Fibroblast of lung (primary cell): ENCODE data around the gene TAS1R1. TPM values are rescaled to one million over a fixed set of nuclear protein-coding genes. Genes with fewer than 3 reads are reported as not detected.

Experiments
- DNase-seq, 2 donors: peaks; one replicate each; pipeline versions ENCODE4 v3.0.0 to v3.0.0-alpha.2; 2010; ENCODE audit warnings: low read depth in 2 of 2
- H2AFZ ChIP-seq: 2 replicates; pipeline ENCODE4 v1.5.1; 2012; ENCODE audit warnings: low read length, control low read depth, inconsistent platforms
- H3K27ac ChIP-seq: 2 replicates; pipeline ENCODE4 v1.5.1; 2011; ENCODE audit warnings: low read length, control low read depth; ENCODE audit not compliant: insufficient read depth
- H3K27me3 ChIP-seq: 2 replicates; pipeline ENCODE4 v1.5.1; 2011; ENCODE audit warnings: mild to moderate bottlenecking, low read length; ENCODE audit not compliant: control insufficient read depth, insufficient read depth
- H3K36me3 ChIP-seq: 2 replicates; pipeline ENCODE4 v1.5.1; 2011; ENCODE audit warnings: low read length; ENCODE audit not compliant: control insufficient read depth, insufficient read depth
- H3K4me1 ChIP-seq: 2 replicates; pipeline ENCODE4 v1.5.1; 2011; ENCODE audit warnings: low read length; ENCODE audit not compliant: control insufficient read depth, insufficient read depth; ENCODE audit errors: extremely low read depth
- H3K4me2 ChIP-seq: 2 replicates; pipeline ENCODE4 v1.5.1; 2011; ENCODE audit warnings: low read length, control low read depth; ENCODE audit not compliant: insufficient read depth; ENCODE audit errors: extremely low read depth
- H3K4me3 ChIP-seq, 4 experiments: fragments of 200-600 bp in 1 of 4; sonication (generic) in 1 of 4; replicated peaks in 1 of 4; 2 replicates each; pipeline ENCODE4 v1.5.1; 2011 to 2016; ENCODE audit warnings: low read length in 4 of 4, low read depth in 3 of 4, mild to moderate bottlenecking in 3 of 4, control low read depth in 2 of 4, inconsistent platforms in 1 of 4, mixed read lengths in 1 of 4; ENCODE audit not compliant: insufficient read depth in 1 of 4; ENCODE audit errors: control extremely low read depth in 1 of 4
- H3K79me2 ChIP-seq: 2 replicates; pipeline ENCODE4 v1.5.1; 2012; ENCODE audit warnings: mild to moderate bottlenecking, low read length, inconsistent platforms; ENCODE audit not compliant: control insufficient read depth, insufficient read depth
- H3K9ac ChIP-seq: 2 replicates; pipeline ENCODE4 v1.5.1; 2011; ENCODE audit warnings: mild to moderate bottlenecking, low read length, control low read depth; ENCODE audit not compliant: insufficient read depth
- H3K9me3 ChIP-seq: 2 replicates; pipeline ENCODE4 v1.5.1; 2012; ENCODE audit warnings: low read depth, low read length; ENCODE audit not compliant: control insufficient read depth, insufficient read depth
- H4K20me1 ChIP-seq: 2 replicates; pipeline ENCODE4 v1.5.1; 2011; ENCODE audit warnings: low read length; ENCODE audit not compliant: control insufficient read depth, insufficient read depth; ENCODE audit errors: extremely low read depth
- CTCF ChIP-seq, 2 donors: IDR thresholded peaks in 1 of 2; conservative IDR thresholded peaks in 1 of 2; 1 replicate in 1 of 2; 2 replicates in 1 of 2; pipeline ENCODE4 v1.5.1; 2011 to 2012; ENCODE audit warnings: low read length in 2 of 2, control low read depth in 1 of 2, inconsistent platforms in 1 of 2, low read depth in 1 of 2, mild to moderate bottlenecking in 1 of 2
- EZH2 ChIP-seq: IDR thresholded peaks from 2 replicates; pipeline ENCODE4 v1.5.1; 2012; ENCODE audit warnings: low read length, control low read depth, mild to moderate bottlenecking; ENCODE audit errors: missing control alignments
- polyA plus RNA-seq, 2 donors: library from polyadenylated mRNA; depleted of rRNA in 1 of 2; stranded (reverse) in 1 of 2; unstranded in 1 of 2; fragments of >200 nt; gene quantifications; 2 replicates each; pipeline ENCODE4 v1.2.1, GENCODE V29; 2011 to 2012; ENCODE audit warnings: missing spikeins in 1 of 2
- total RNA-seq: library from RNA; depleted of rRNA; stranded (reverse); fragments of >200 nt; gene quantifications from 2 replicates; pipeline ENCODE4 v1.2.1, GENCODE V29; 2014

The TAS1R1 gene
- total and polyA plus RNA-seq, 2 donors (not counting 1 experiment from before 2014, with no cell fraction given), result 0.10 to 0.17 TPM

- Histone ChIP-seq H3K79me2 (peaks cover 6% of the 10 kb centered on the region), H3K4me1 (peaks cover 12% of the 10 kb centered on the region), H3K4me3 (peak within 1 kb of the TSS; percentile 57 to 86 (median 70)), H3K36me3 (peaks cover 2% of the 10 kb centered on the region), H3K27me3 (no peaks in the 10 kb centered on the region), H3K27ac (peak within 1 kb of the TSS; percentile 82), H3K4me2 (peak within 1 kb of the TSS; percentile 96), H3K9ac (peak within 1 kb of the TSS; percentile 85), H2AFZ (peak within 1 kb of the TSS; percentile 88), H4K20me1 (no peaks in the 10 kb centered on the region), H3K9me3 (no peaks in the 10 kb centered on the region)
- peak; percentile 93 to 96 for DNase-seq
- no peak for TF ChIP-seq CTCF (conservative IDR thresholded peaks at IDR 0.05 in 1 of 2, IDR thresholded peaks at IDR 0.05 in 1 of 2; ENCODE audit: low read depth in 1 of 2, low read length in 2 of 2)
- no peak for TF ChIP-seq EZH2
Measured at GRCh38 chr1:6579374-6580118, 24.4 kb downstream of the TAS1R1 start, which contains the start of gene ZBTB48. TSS of gene ZBTB48 (plus strand) at chr1:6579994. CDS start at chr1:6580610, 616 bp downstream.

GRCh38 chr1:6580119-6580592 is 25.0 kb downstream of the TAS1R1 start:
- no peak for DNase-seq
- H3K4me3 ChIP-seq, result peak overlapping the region; percentile 57 to 86 (median 70)
- H3K9me3 ChIP-seq, result no peaks in the 10 kb centered on the region
- H2AFZ ChIP-seq, result peak overlapping the region; percentile 51
- peaks cover 6% of the 10 kb centered on the region for H3K79me2 ChIP-seq
- peak overlapping the region; percentile 96 for H3K4me2 ChIP-seq
- no peaks in the 10 kb centered on the region for H4K20me1 ChIP-seq
- TF ChIP-seq CTCF (conservative IDR thresholded peaks at IDR 0.05 in 1 of 2, IDR thresholded peaks at IDR 0.05 in 1 of 2; ENCODE audit: low read depth in 1 of 2, low read length in 2 of 2) (no peak), EZH2 (no peak)
- H3K4me1 ChIP-seq, result peaks cover 12% of the 10 kb centered on the region
- peaks cover 2% of the 10 kb centered on the region for H3K36me3 ChIP-seq
- H3K27ac ChIP-seq, result peak overlapping the region; percentile 82
- H3K9ac ChIP-seq, result peak overlapping the region; percentile 85
- H3K27me3 ChIP-seq, result no peaks in the 10 kb centered on the region

- H3K79me2 ChIP-seq, result peaks cover 6% of the 10 kb centered on the region
- no peaks in the 10 kb centered on the region for H4K20me1 ChIP-seq
- peak overlapping the region; percentile 7 for H2AFZ ChIP-seq
- H3K4me2 ChIP-seq, result peak overlapping the region; percentile 96
- H3K9me3 ChIP-seq, result no peaks in the 10 kb centered on the region
- peaks cover 2% of the 10 kb centered on the region for H3K36me3 ChIP-seq
- peak in 1 of 2 donors; percentile 1 for TF ChIP-seq CTCF (conservative IDR thresholded peaks at IDR 0.05 in 1 of 2, IDR thresholded peaks at IDR 0.05 in 1 of 2; ENCODE audit: low read depth in 1 of 2, low read length in 2 of 2)
- no peak for TF ChIP-seq EZH2
- H3K27ac ChIP-seq, result peak overlapping the region; percentile 82
- H3K4me3 ChIP-seq, result peak overlapping the region; percentile 57 to 86 (median 70)
- peaks cover 12% of the 10 kb centered on the region for H3K4me1 ChIP-seq
- no peak for DNase-seq
- peak overlapping the region; percentile 85 for H3K9ac ChIP-seq
- H3K27me3 ChIP-seq, result no peaks in the 10 kb centered on the region
Measured at GRCh38 chr1:6580593-6581409, 25.7 kb downstream of the TAS1R1 start.
